Karpas-422 (cell line): ENCODE results near the gene KIF7. TPM values are rescaled to one million over a fixed set of nuclear protein-coding genes. Genes with fewer than 3 reads are reported as not detected.

Experiments used
- DNase-seq: peaks from one replicate; pipeline ENCODE4 v3.0.0-alpha.2; 2015
- H2AFZ ChIP-seq: fragments of 200-600 bp; sonication (generic); 2 replicates; pipeline ENCODE4 v1.6.1; 2014; ENCODE audit warnings: antibody characterized with exemption, low read length, mixed read lengths
- H3K27ac ChIP-seq: fragments of 200-600 bp; sonication (generic); 2 replicates; pipeline ENCODE4 v1.5.1; 2014; ENCODE audit warnings: mild to moderate bottlenecking, low read length, moderate library complexity
- H3K27me3 ChIP-seq: fragments of 200-600 bp; sonication (generic); 2 replicates; pipeline ENCODE4 v1.6.1; 2014; ENCODE audit warnings: low read length, mixed read lengths
- H3K36me3 ChIP-seq: fragments of 200-600 bp; sonication (generic); 2 replicates; pipeline ENCODE4 v1.6.1; 2014; ENCODE audit warnings: low read length, mixed read lengths; ENCODE audit not compliant: insufficient read depth
- H3K4me1 ChIP-seq: fragments of 200-600 bp; sonication (generic); 2 replicates; pipeline ENCODE4 v1.6.1; 2014; ENCODE audit warnings: mild to moderate bottlenecking, low read length, mixed read lengths
- H3K4me2 ChIP-seq: fragments of 200-600 bp; sonication (generic); 2 replicates; pipeline ENCODE4 v1.6.1; 2014; ENCODE audit warnings: low read length, low read depth, mild to moderate bottlenecking; ENCODE audit not compliant: poor library complexity, severe bottlenecking
- H3K4me3 ChIP-seq: fragments of 200-600 bp; sonication (generic); 2 replicates; pipeline ENCODE4 v1.5.1; 2014; ENCODE audit warnings: mild to moderate bottlenecking, antibody characterized with exemption, low read length, mixed read lengths
- H3K79me2 ChIP-seq: fragments of 200-600 bp; sonication (generic); 2 replicates; pipeline ENCODE4 v1.6.1; 2014; ENCODE audit warnings: mild to moderate bottlenecking, low read length, mixed read lengths
- H3K9ac ChIP-seq: fragments of 200-600 bp; sonication (generic); 2 replicates; pipeline ENCODE4 v1.6.0; 2014; ENCODE audit warnings: low read length
- H3K9me2 ChIP-seq: fragments of 200-600 bp; sonication (generic), shearing (Covaris generic); replicated peaks from 2 replicates; pipeline ENCODE4 v1.6.0; 2014; ENCODE audit warnings: mild to moderate bottlenecking, low read length, moderate library complexity; ENCODE audit not compliant: insufficient read depth
- H3K9me3 ChIP-seq: fragments of 300-700, 200-600 bp; sonication (generic); 2 replicates; pipeline ENCODE4 v1.6.1; 2014; ENCODE audit warnings: low read length, mixed read lengths
- H4K20me1 ChIP-seq: fragments of 200-600 bp; sonication (generic); 2 replicates; pipeline ENCODE4 v1.6.1; 2014; ENCODE audit warnings: mild to moderate bottlenecking, antibody characterized with exemption, low read length, low read depth; ENCODE audit not compliant: insufficient read depth
- total RNA-seq: library from RNA; depleted of rRNA; stranded (reverse); fragments of >200 nt; shearing (Covaris generic); gene quantifications from 2 replicates; pipeline ENCODE4 v1.2.3, GENCODE V29; 2014; ENCODE audit warnings: low replicate concordance

The KIF7 gene
- total RNA-seq, 1 experiment from 2014 or later = not detected

- H3K9me3 ChIP-seq = no peaks in the 10 kb centered on the region
- H3K4me1 ChIP-seq = no peaks in the 10 kb centered on the region
- H4K20me1 ChIP-seq = no peaks in the 10 kb centered on the region
- no peaks in the 10 kb centered on the region for H3K27me3 ChIP-seq
- H3K27ac ChIP-seq = no peak overlapping the region
- H3K36me3 ChIP-seq = no peaks in the 10 kb centered on the region
- H2AFZ ChIP-seq = no peak overlapping the region
- H3K9me2 ChIP-seq = no peaks in the 10 kb centered on the region
- no peak for DNase-seq
- H3K79me2 ChIP-seq = no peaks in the 10 kb centered on the region
- H3K4me2 ChIP-seq = no peak overlapping the region
- no peak overlapping the region for H3K9ac ChIP-seq
- no peak overlapping the region for H3K4me3 ChIP-seq
These were observed 30.7 kb upstream of the KIF7 start for GRCh38 chr15:89685995-89686394.

DNA sequence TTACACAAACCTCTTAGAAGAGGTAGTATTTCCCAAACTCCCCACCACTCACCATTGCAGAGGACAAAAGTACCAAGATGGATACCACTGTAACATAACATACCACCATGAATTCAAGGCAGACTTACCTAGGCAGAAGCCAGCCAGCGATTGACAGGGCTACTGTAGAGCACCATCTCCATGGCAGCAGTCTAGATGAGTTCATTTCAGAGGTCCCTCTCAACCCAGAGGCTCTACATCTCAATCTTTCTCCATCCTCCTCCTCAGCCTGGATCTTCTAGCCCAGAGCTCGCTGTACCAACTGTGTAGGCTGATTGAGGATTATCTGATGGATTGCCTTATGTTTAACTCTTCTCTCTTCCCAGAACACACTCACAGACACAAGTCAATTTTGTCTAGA, 25.9 kb upstream of the KIF7 start:
- Histone ChIP-seq H3K9me2 (no peaks in the 10 kb centered on the region), H3K9me3 (no peaks in the 10 kb centered on the region), H3K36me3 (no peaks in the 10 kb centered on the region), H3K4me1 (no peaks in the 10 kb centered on the region), H3K27ac (no peak overlapping the region), H2AFZ (no peak overlapping the region), H3K9ac (no peak overlapping the region), H3K4me3 (no peak overlapping the region), H4K20me1 (no peaks in the 10 kb centered on the region), H3K79me2 (no peaks in the 10 kb centered on the region), H3K4me2 (no peak overlapping the region), H3K27me3 (no peaks in the 10 kb centered on the region)
- no peak for DNase-seq

DNA sequence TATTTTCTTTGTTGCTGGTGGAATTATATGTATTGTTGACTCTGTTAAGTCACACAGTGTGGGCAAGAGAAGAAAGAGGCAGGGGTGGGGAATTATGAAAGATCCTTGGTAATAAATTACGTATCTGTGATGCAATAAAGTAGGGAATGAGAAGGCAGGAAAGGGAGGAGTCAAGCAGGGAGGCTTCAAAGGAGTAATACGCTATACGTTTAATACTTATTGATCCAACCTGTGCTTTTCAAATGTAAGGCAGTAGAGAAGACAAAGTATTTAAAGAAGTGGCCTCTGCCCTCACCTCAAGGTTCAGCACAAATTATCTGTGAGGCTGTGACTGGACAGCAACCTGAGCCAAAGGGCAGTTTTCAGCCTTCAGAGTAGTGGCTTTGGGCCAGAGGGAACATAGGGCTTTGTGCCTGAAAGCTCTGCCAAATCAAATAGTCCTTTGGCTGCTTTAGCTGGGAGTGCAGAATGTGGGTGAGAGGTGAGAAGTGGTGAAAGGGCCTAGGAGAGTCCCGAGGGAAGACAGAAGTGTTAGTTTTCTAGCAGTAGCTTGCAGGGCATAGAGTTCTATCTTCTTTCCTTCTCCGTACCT, 25.1 kb upstream of the KIF7 start:
- no peak overlapping the region for H2AFZ ChIP-seq

DNA sequence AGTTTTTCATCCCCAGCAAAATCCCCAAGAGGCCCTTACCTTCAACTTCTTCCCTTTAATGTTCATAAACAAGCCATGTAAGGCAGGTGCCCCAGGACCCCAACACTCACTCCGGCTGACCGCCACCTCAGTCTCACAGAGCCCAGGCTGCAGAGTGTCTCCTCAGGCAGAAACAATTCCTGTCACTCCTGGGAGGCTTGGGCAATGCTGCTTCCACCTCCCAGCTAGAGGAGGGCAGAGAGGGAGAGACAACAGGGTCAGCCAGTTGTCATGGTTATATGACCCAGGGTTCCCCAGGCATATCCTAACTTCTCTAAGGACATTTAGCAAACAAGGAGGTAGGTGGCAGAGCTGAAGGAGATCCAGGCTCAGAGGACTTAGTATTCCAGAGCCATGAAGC, 23.9 kb upstream of the KIF7 start, which contains the start of gene PLIN1:
Gene PLIN1 (minus strand): TSS at position 156 of the 400 bp plus-strand sequence. CDS start 1,878 bp downstream, outside the sequence.
- Histone ChIP-seq H3K4me2 (no peak within 1 kb of the TSS), H3K79me2 (no peaks in the 10 kb centered on the region), H4K20me1 (no peaks in the 10 kb centered on the region), H2AFZ (no peak within 1 kb of the TSS), H3K27ac (no peak within 1 kb of the TSS), H3K9ac (no peak within 1 kb of the TSS), H3K9me3 (no peaks in the 10 kb centered on the region), H3K36me3 (no peaks in the 10 kb centered on the region), H3K9me2 (no peaks in the 10 kb centered on the region), H3K4me3 (no peak within 1 kb of the TSS), H3K27me3 (no peaks in the 10 kb centered on the region), H3K4me1 (no peaks in the 10 kb centered on the region)
- DNase-seq = no peak

More for the DNA sequence above, 25.1 kb upstream of the KIF7 start:
- Histone ChIP-seq H3K4me1 (no peaks in the 10 kb centered on the region), H3K27ac (no peak overlapping the region), H3K9me3 (no peaks in the 10 kb centered on the region), H3K9me2 (no peaks in the 10 kb centered on the region), H3K9ac (no peak overlapping the region), H4K20me1 (no peaks in the 10 kb centered on the region), H3K79me2 (no peaks in the 10 kb centered on the region), H3K36me3 (no peaks in the 10 kb centered on the region), H3K4me2 (no peak overlapping the region), H3K4me3 (no peak overlapping the region), H3K27me3 (no peaks in the 10 kb centered on the region)
- DNase-seq = no peak

DNA sequence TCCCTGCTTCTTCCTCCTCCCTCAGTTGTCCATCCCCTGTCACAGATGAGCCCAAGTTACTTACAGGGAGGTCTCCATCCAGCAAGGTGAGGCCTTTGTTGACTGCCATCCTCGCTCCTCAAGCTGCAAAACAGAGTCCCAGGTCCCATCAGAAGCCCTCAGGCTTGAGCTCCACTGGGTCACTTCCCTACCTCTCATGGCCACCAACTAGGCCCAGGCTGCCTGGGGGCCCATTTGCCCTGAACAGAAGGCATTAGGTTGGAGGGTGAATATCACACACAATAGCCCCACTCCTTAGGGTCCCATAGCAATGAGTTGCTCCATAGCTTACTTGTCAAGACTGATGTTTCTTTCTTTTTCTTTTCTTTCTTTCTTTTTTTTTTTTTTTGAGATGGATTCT, 22.1 kb upstream of the KIF7 start:
- Histone ChIP-seq H3K79me2 (no peaks in the 10 kb centered on the region), H3K4me2 (no peak overlapping the region), H3K27ac (no peak overlapping the region)

GRCh38 chr15:89675606-89676005, 20.3 kb upstream of the KIF7 start:
- Histone ChIP-seq H3K36me3 (no peaks in the 10 kb centered on the region), H3K4me2 (no peak overlapping the region), H3K79me2 (no peaks in the 10 kb centered on the region), H2AFZ (no peak overlapping the region), H3K9ac (no peak overlapping the region), H3K4me1 (no peaks in the 10 kb centered on the region), H3K9me3 (no peaks in the 10 kb centered on the region), H3K27me3 (no peaks in the 10 kb centered on the region), H4K20me1 (no peaks in the 10 kb centered on the region), H3K27ac (no peak overlapping the region), H3K4me3 (no peak overlapping the region), H3K9me2 (no peaks in the 10 kb centered on the region)
- no peak for DNase-seq

More for the DNA sequence above, 22.1 kb upstream of the KIF7 start:
- H3K27me3 ChIP-seq = no peaks in the 10 kb centered on the region
- H4K20me1 ChIP-seq = no peaks in the 10 kb centered on the region
- no peaks in the 10 kb centered on the region for H3K4me1 ChIP-seq
- H3K9me2 ChIP-seq = no peaks in the 10 kb centered on the region
- no peaks in the 10 kb centered on the region for H3K36me3 ChIP-seq
- DNase-seq = no peak
- no peak overlapping the region for H3K4me3 ChIP-seq
- no peak overlapping the region for H2AFZ ChIP-seq
- no peaks in the 10 kb centered on the region for H3K9me3 ChIP-seq
- no peak overlapping the region for H3K9ac ChIP-seq

- Histone ChIP-seq H3K36me3 (no peaks in the 10 kb centered on the region), H3K9ac (no peak overlapping the region), H3K9me2 (no peaks in the 10 kb centered on the region), H3K9me3 (no peaks in the 10 kb centered on the region), H3K27ac (no peak overlapping the region), H2AFZ (no peak overlapping the region), H4K20me1 (no peaks in the 10 kb centered on the region), H3K79me2 (no peaks in the 10 kb centered on the region), H3K27me3 (no peaks in the 10 kb centered on the region), H3K4me3 (no peak overlapping the region), H3K4me1 (no peaks in the 10 kb centered on the region), H3K4me2 (no peak overlapping the region)
- DNase-seq = no peak
These were observed 19.3 kb upstream of the KIF7 start for GRCh38 chr15:89674526-89674925.

GRCh38 chr15:89673165-89673512, 17.9 kb upstream of the KIF7 start:
- Histone ChIP-seq H3K4me2 (no peak overlapping the region), H3K27ac (no peak overlapping the region), H3K79me2 (no peaks in the 10 kb centered on the region), H3K36me3 (no peaks in the 10 kb centered on the region), H2AFZ (no peak overlapping the region), H4K20me1 (no peaks in the 10 kb centered on the region), H3K4me3 (no peak overlapping the region), H3K9me2 (no peaks in the 10 kb centered on the region), H3K9me3 (no peaks in the 10 kb centered on the region), H3K27me3 (no peaks in the 10 kb centered on the region), H3K9ac (no peak overlapping the region), H3K4me1 (no peaks in the 10 kb centered on the region)
- DNase-seq = peak; percentile 84
